ENCODE measurements around the gene LMTK2. TPM values are rescaled to one million over a fixed set of nuclear protein-coding genes. Genes with fewer than 3 reads are reported as not detected.
"Not testable (repeated sequence)": the region's sequence is repeated elsewhere in the genome, so short reads cannot be mapped to it uniquely, and the experiment has no call there.

Gene LMTK2
- total and polyA plus RNA-seq, 8 donors, result 13.4 to 28.2 (median 16.6) TPM

- Histone ChIP-seq H3K36me3 (peaks cover 0 to 41% of the 10 kb centered on the region in 2 donors), H3K4me3 (no peak overlapping the region), H3K9me3 (no peaks in the 10 kb centered on the region), H3K27me3 (peaks cover 0 to 27% of the 10 kb centered on the region in 2 donors), H3K4me1 (peaks cover 0 to 8% of the 10 kb centered on the region in 2 donors), H3K27ac (no peak overlapping the region)
- no peak for TF ChIP-seq CTCF (IDR thresholded peaks at IDR 0.05)
- DNase-seq (peak in 2 of 4 donors; percentile 29 to 78), ATAC-seq (no peak)
- intact Hi-C loops (cut with DNase I), result no loop called here
Measured at GRCh38 chr7:98214811-98215321, 108.2 kb downstream of the LMTK2 start.

GRCh38 chr7:98215561-98216495, 109.2 kb downstream of the LMTK2 start:
- Histone ChIP-seq H3K4me3 (no peak overlapping the region), H3K36me3 (peaks cover 0 to 51% of the 10 kb centered on the region in 2 donors), H3K9me3 (no peaks in the 10 kb centered on the region), H3K27ac (no peak overlapping the region), H3K27me3 (peaks cover 0 to 18% of the 10 kb centered on the region in 2 donors), H3K4me1 (peaks cover 0 to 8% of the 10 kb centered on the region in 2 donors)
- DNase-seq (peak in 2 of 4 donors; percentile 25 to 67), ATAC-seq (no peak)
- intact Hi-C loops (cut with DNase I), result no loop called here
- no peak for TF ChIP-seq CTCF (IDR thresholded peaks at IDR 0.05)

GRCh38 chr7:98216941-98217622, 110.4 kb downstream of the LMTK2 start:
- peak in 2 of 4 donors; percentile 28 to 75 for DNase-seq
- Histone ChIP-seq H3K9me3 (no peaks in the 10 kb centered on the region), H3K4me3 (no peak overlapping the region), H3K27ac (no peak overlapping the region), H3K36me3 (peaks cover 0 to 63% of the 10 kb centered on the region in 2 donors), H3K4me1 (no peaks in the 10 kb centered on the region), H3K27me3 (peaks cover 0 to 5% of the 10 kb centered on the region in 2 donors)
- intact Hi-C loops (cut with DNase I), result no loop called here
- no peak for ATAC-seq
- TF ChIP-seq CTCF (IDR thresholded peaks at IDR 0.05), result no peak

GRCh38 chr7:98217623-98218582, 111.2 kb downstream of the LMTK2 start:
- no peaks in the 10 kb centered on the region for H3K4me1 ChIP-seq
- DNase-seq, result peak in 2 of 4 donors; percentile 29 to 78
- H3K27ac ChIP-seq, result no peak overlapping the region
- TF ChIP-seq CTCF (IDR thresholded peaks at IDR 0.05), result no peak
- ATAC-seq, result no peak
- H3K27me3 ChIP-seq, result no peaks in the 10 kb centered on the region
- peaks cover 0 to 72% of the 10 kb centered on the region in 2 donors for H3K36me3 ChIP-seq
- no peaks in the 10 kb centered on the region for H3K9me3 ChIP-seq
- no peak overlapping the region for H3K4me3 ChIP-seq
- intact Hi-C loops (cut with DNase I), result no loop called here

- H3K4me1 ChIP-seq; H3K27ac ChIP-seq; intact Hi-C loops (cut with DNase I); H3K9me3 ChIP-seq; H3K4me3 ChIP-seq; ATAC-seq; H3K27me3 ChIP-seq: not testable (repeated sequence)
- peak in 1 of 4 donors; percentile 8 for DNase-seq
- H3K36me3 ChIP-seq, result peaks cover 0 to 85% of the 10 kb centered on the region in 2 donors
Measured at GRCh38 chr7:98219382-98219781, 112.7 kb downstream of the LMTK2 start.

Data from left lung (tissue), 10 donors.